ENCODE measurements around the gene AP5B1. TPM values are rescaled to one million over a fixed set of nuclear protein-coding genes. Genes with fewer than 3 reads are reported as not detected.

AP5B1 gene
- total RNA-seq, 4 donors from 2014 or later = 16.4 to 38.5 (median 23.3) TPM

GRCh38 chr11:65789230-65790103, 8.7 kb upstream of the AP5B1 start:
- peak overlapping the region in 2 of 4 donors; percentile 89 to 91 for H3K27ac ChIP-seq
- 76% methylated on average over 5 to 9 of the region's 14 CpGs for WGBS, 2 donors
- H3K27me3 ChIP-seq = peaks cover 0 to 54% (median 9%) of the 10 kb centered on the region in 4 donors
- peak overlapping the region; percentile 53 to 71 (median 68) for H3K4me3 ChIP-seq
- DNase-seq = no peak
- H3K9me3 ChIP-seq = no peaks in the 10 kb centered on the region
- intact Hi-C loops (cut with DNase I) = no loop called here
- no peak for TF ChIP-seq CTCF (IDR thresholded peaks at IDR 0.05)
- TF ChIP-seq POLR2A (IDR thresholded peaks at IDR 0.05) = no peak
- H3K36me3 ChIP-seq = peaks cover 0 to 8% (median 6%) of the 10 kb centered on the region in 3 donors
- H3K4me1 ChIP-seq = peaks cover 56 to 100% (median 60%) of the 10 kb centered on the region in 3 donors

- DNase-seq = no peak
- Histone ChIP-seq H3K4me3 (peak overlapping the region; percentile 53 to 71 (median 68)), H3K27me3 (peaks cover 0 to 54% (median 9%) of the 10 kb centered on the region in 4 donors), H3K27ac (peak overlapping the region in 3 of 4 donors; percentile 89 to 91 (median 89)), H3K36me3 (peaks cover 0 to 1% (median 0%) of the 10 kb centered on the region in 3 donors), H3K4me1 (peaks cover 57 to 100% (median 64%) of the 10 kb centered on the region in 3 donors), H3K9me3 (no peaks in the 10 kb centered on the region)
- 75 to 84% methylated on average over 6 of the region's 6 CpGs for WGBS, 2 donors
- TF ChIP-seq CTCF (IDR thresholded peaks at IDR 0.05) (no peak), POLR2A (IDR thresholded peaks at IDR 0.05) (no peak)
- intact Hi-C loops (cut with DNase I) = no loop called here
These were observed 8.0 kb upstream of the AP5B1 start for GRCh38 chr11:65788821-65789220.

- TF ChIP-seq CTCF (IDR thresholded peaks at IDR 0.05) (no peak), POLR2A (IDR thresholded peaks at IDR 0.05) (no peak)
- Histone ChIP-seq H3K9me3 (no peaks in the 10 kb centered on the region), H3K4me3 (peak overlapping the region; percentile 53 to 71 (median 68)), H3K27ac (peak overlapping the region; percentile 81 to 91 (median 89)), H3K27me3 (peaks cover 0 to 49% (median 9%) of the 10 kb centered on the region in 4 donors), H3K4me1 (peaks cover 53 to 100% (median 61%) of the 10 kb centered on the region in 3 donors), H3K36me3 (no peaks in the 10 kb centered on the region)
- no peak for DNase-seq
- intact Hi-C loops (cut with DNase I) = no loop called here
- WGBS, 2 donors = 0 to 3% methylated on average over 9 to 10 of the region's 64 CpGs
These were observed 7.2 kb upstream of the AP5B1 start for GRCh38 chr11:65787649-65788622.

- Histone ChIP-seq H3K9me3 (no peaks in the 10 kb centered on the region), H3K36me3 (no peaks in the 10 kb centered on the region), H3K27me3 (peaks cover 0 to 49% (median 9%) of the 10 kb centered on the region in 4 donors), H3K4me3 (peak within 1 kb of the TSS; percentile 53 to 71 (median 68)), H3K27ac (peak within 1 kb of the TSS; percentile 81 to 91 (median 89)), H3K4me1 (peaks cover 48 to 100% (median 61%) of the 10 kb centered on the region in 3 donors)
- TF ChIP-seq POLR2A (IDR thresholded peaks at IDR 0.05) (peak in 2 of 4 donors; percentile 46 to 50), CTCF (IDR thresholded peaks at IDR 0.05) (peak in 1 of 6 experiments; percentile 5)
- intact Hi-C loops (cut with DNase I) = no loop called here
- DNase-seq = no peak
- no CpG with 5 or more reads among the region's 112 CpGs for WGBS, 2 donors
These were observed 6.2 kb upstream of the AP5B1 start, which contains the start of gene OVOL1 for GRCh38 chr11:65786786-65787636. Gene OVOL1, plus strand, starts transcription at chr11:65787063. Its CDS starts 311 bp downstream, at chr11:65787374.

All from esophagus squamous epithelium (tissue), 5 donors.